DOHH2 (cell line): ENCODE measurements around the gene KLK4.

ENCODE experiments used
- EZH2phosphoT487 ChIP-seq: fragments of 200-600 bp; sonication (generic); IDR thresholded peaks from 2 replicates; pipeline ENCODE4 v1.6.1; 2017; ENCODE audit warnings: borderline replicate concordance, mild to moderate bottlenecking, antibody characterized with exemption, low read length, moderate library complexity, mixed read lengths
- TF ChIP-seq, protein P1 (sequence below): fragments of 200-600 bp; sonication (generic); IDR thresholded peaks from one replicate; pipeline ENCODE4 v1.5.1; 2014; ENCODE audit warnings: antibody characterized with exemption, mild to moderate bottlenecking, low read depth, low read length; ENCODE audit not compliant: poor library complexity, severe bottlenecking

DNA sequence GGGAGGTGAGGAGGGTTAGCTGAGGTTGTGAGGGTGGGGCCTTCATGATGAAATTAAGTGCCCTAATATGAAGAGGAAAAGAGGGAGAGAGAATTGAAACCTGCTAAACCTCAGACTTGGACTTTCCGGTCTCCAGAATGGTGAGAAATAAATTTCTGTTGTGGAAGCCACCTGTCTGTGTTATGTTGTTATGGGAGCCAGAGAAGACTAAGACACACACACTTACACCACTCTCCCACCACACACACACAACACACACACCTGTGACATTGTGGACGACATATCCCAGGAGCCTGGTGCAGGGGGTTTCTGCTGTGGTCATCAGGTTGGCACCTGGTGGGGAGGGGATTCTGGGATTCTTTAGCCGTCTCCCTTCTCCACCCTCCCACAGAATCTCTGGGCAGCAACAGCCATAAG, 14.0 kb downstream of the KLK4 start:
- TF ChIP-seq, protein P1, sequence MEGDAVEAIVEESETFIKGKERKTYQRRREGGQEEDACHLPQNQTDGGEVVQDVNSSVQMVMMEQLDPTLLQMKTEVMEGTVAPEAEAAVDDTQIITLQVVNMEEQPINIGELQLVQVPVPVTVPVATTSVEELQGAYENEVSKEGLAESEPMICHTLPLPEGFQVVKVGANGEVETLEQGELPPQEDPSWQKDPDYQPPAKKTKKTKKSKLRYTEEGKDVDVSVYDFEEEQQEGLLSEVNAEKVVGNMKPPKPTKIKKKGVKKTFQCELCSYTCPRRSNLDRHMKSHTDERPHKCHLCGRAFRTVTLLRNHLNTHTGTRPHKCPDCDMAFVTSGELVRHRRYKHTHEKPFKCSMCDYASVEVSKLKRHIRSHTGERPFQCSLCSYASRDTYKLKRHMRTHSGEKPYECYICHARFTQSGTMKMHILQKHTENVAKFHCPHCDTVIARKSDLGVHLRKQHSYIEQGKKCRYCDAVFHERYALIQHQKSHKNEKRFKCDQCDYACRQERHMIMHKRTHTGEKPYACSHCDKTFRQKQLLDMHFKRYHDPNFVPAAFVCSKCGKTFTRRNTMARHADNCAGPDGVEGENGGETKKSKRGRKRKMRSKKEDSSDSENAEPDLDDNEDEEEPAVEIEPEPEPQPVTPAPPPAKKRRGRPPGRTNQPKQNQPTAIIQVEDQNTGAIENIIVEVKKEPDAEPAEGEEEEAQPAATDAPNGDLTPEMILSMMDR = no peak
- TF ChIP-seq EZH2phosphoT487 = no peak
